ENCODE measurements around the gene ENTHD1.

- TF ChIP-seq TEAD4 (IDR thresholded peaks at IDR 0.05) (no peak), MAX (IDR thresholded peaks at IDR 0.05) (no peak), CEBPB (IDR thresholded peaks at IDR 0.05) (no peak), RAD21 (IDR thresholded peaks at IDR 0.05; ENCODE audit: low read depth) (no peak)
Observed at GRCh38 chr22:39923696-39924095, 30.1 kb upstream of the ENTHD1 start.
